Daoy (cell line): ENCODE results near the gene PARVB. TPM values are rescaled to one million over a fixed set of nuclear protein-coding genes. Genes with fewer than 3 reads are reported as not detected.

Experiments used
- DNase-seq: peaks from one replicate; pipeline ENCODE4 v3.0.0-alpha.2; 2015; ENCODE audit warnings: low read depth
- total RNA-seq: library from RNA; depleted of rRNA; stranded (reverse); fragments of >200 nt; shearing (Covaris generic); gene quantifications from 2 replicates; pipeline ENCODE4 v1.2.3, GENCODE V29; 2014; rRNA removed

The PARVB gene
- total RNA-seq, 1 experiment from 2014 or later, result 29.7 TPM

- no peak for DNase-seq
Observed at GRCh38 chr22:44215287-44215686, 191.2 kb downstream of the PARVB start.

- no peak for DNase-seq
Observed at GRCh38 chr22:44217346-44217745, 193.2 kb downstream of the PARVB start.

GRCh38 chr22:44218071-44218470 lies 194.0 kb downstream of the PARVB start:
- DNase-seq, result no peak

GRCh38 chr22:44219101-44219870 lies 195.2 kb downstream of the PARVB start:
- no peak for DNase-seq

GRCh38 chr22:44220727-44221680 lies 196.9 kb downstream of the PARVB start:
- no peak for DNase-seq

- DNase-seq, result no peak
Observed at GRCh38 chr22:44221710-44222475, 197.8 kb downstream of the PARVB start.

Other genes with a start within 250 kb of the PARVB start
- 2.6 and 3.1 TPM in 2 replicates for gene EFCAB6, start 212.0 kb upstream of the PARVB start, total RNA-seq
- 1.0 and 2.2 TPM in 2 replicates for gene SULT4A1, start 161.8 kb upstream of the PARVB start, total RNA-seq
- not detected in 2 replicates for gene PNPLA5, start 132.3 kb upstream of the PARVB start, total RNA-seq
- 1.4 and 4.2 TPM in 2 replicates for gene PNPLA3, start 100.5 kb upstream of the PARVB start, total RNA-seq
- 45.1 and 56.7 TPM in 2 replicates for gene SAMM50, start 68.9 kb upstream of the PARVB start, total RNA-seq
- gene PARVG, start 156.6 kb downstream of the PARVB start, total RNA-seq, result 9.0 and 9.5 TPM in 2 replicates